ENCODE measurements around the gene GLRA2. TPM values are rescaled to one million over a fixed set of nuclear protein-coding genes. Genes with fewer than 3 reads are reported as not detected.
A peak's percentile ranks its signal among the peaks of the same experiment; 100 is the strongest.

The GLRA2 gene
- total RNA-seq, 1 donor from 2014 or later = not detected

GRCh38 chrX:14509325-14510057 lies 19.8 kb upstream of the GLRA2 start:
- no peak for DNase-seq (ENCODE audit: low spot score)
- H3K27me3 Mint-ChIP-seq (ENCODE audit: low read depth) = no peaks in the 10 kb centered on the region
- no peak for TF ChIP-seq CTCF (IDR thresholded peaks at IDR 0.05)
- H3K36me3 Mint-ChIP-seq (ENCODE audit: low read depth) = no peaks in the 10 kb centered on the region
- peaks cover 18% of the 10 kb centered on the region for H3K9me3 Mint-ChIP-seq (ENCODE audit: low read depth)
- no peaks in the 10 kb centered on the region for H3K4me1 Mint-ChIP-seq (ENCODE audit: low read depth)
- no peak overlapping the region for H3K4me3 Mint-ChIP-seq (ENCODE audit: unreplicated experiment)
- H3K27ac Mint-ChIP-seq (ENCODE audit: unreplicated experiment) = no peak overlapping the region

GRCh38 chrX:14528629-14529289 lies 577 bp upstream of the GLRA2 start:
- peak overlapping the region; percentile 69 for H3K4me3 Mint-ChIP-seq (ENCODE audit: unreplicated experiment)

GRCh38 chrX:14533867-14534266 lies 4.5 kb downstream of the GLRA2 start:
- Mint-ChIP-seq H3K4me1 (ENCODE audit: low read depth) (peaks cover 4% of the 10 kb centered on the region), H3K36me3 (ENCODE audit: low read depth) (no peaks in the 10 kb centered on the region), H3K27ac (ENCODE audit: unreplicated experiment) (no peak overlapping the region), H3K27me3 (ENCODE audit: low read depth) (peaks cover 2% of the 10 kb centered on the region), H3K4me3 (ENCODE audit: unreplicated experiment) (no peak overlapping the region), H3K9me3 (ENCODE audit: low read depth) (peaks cover 9% of the 10 kb centered on the region)
- DNase-seq (ENCODE audit: low spot score) = no peak
- no peak for TF ChIP-seq CTCF (IDR thresholded peaks at IDR 0.05)

More at GRCh38 chrX:14528629-14529289, 577 bp upstream of the GLRA2 start:
- peaks cover 11% of the 10 kb centered on the region for H3K9me3 Mint-ChIP-seq (ENCODE audit: low read depth)
- peaks cover 2% of the 10 kb centered on the region for H3K27me3 Mint-ChIP-seq (ENCODE audit: low read depth)
- no peaks in the 10 kb centered on the region for H3K36me3 Mint-ChIP-seq (ENCODE audit: low read depth)
- no peak overlapping the region for H3K27ac Mint-ChIP-seq (ENCODE audit: unreplicated experiment)
- no peak for DNase-seq (ENCODE audit: low spot score)
- peak; percentile 66 for TF ChIP-seq CTCF (IDR thresholded peaks at IDR 0.05)
- peaks cover 4% of the 10 kb centered on the region for H3K4me1 Mint-ChIP-seq (ENCODE audit: low read depth)

- Mint-ChIP-seq H3K4me1 (ENCODE audit: low read depth) (no peaks in the 10 kb centered on the region), H3K36me3 (ENCODE audit: low read depth) (no peaks in the 10 kb centered on the region), H3K27ac (ENCODE audit: unreplicated experiment) (no peak overlapping the region), H3K9me3 (ENCODE audit: low read depth) (peaks cover 10% of the 10 kb centered on the region), H3K27me3 (ENCODE audit: low read depth) (no peaks in the 10 kb centered on the region), H3K4me3 (ENCODE audit: unreplicated experiment) (no peak overlapping the region)
- no peak for TF ChIP-seq CTCF (IDR thresholded peaks at IDR 0.05)
- no peak for DNase-seq (ENCODE audit: low spot score)
These were observed 16.9 kb downstream of the GLRA2 start for GRCh38 chrX:14546190-14546589.

GRCh38 chrX:14554131-14554715 lies 24.9 kb downstream of the GLRA2 start:
- Mint-ChIP-seq H3K36me3 (ENCODE audit: low read depth) (no peaks in the 10 kb centered on the region), H3K9me3 (ENCODE audit: low read depth) (peaks cover 9% of the 10 kb centered on the region), H3K4me1 (ENCODE audit: low read depth) (no peaks in the 10 kb centered on the region), H3K27ac (ENCODE audit: unreplicated experiment) (no peak overlapping the region), H3K27me3 (ENCODE audit: low read depth) (no peaks in the 10 kb centered on the region), H3K4me3 (ENCODE audit: unreplicated experiment) (no peak overlapping the region)
- no peak for TF ChIP-seq CTCF (IDR thresholded peaks at IDR 0.05)
- DNase-seq (ENCODE audit: low spot score) = no peak
